GM21619 (cell line): Measurements from ENCODE around the gene JMY.

Experiments used
- ATAC-seq: cut with Tn5 transposase; IDR thresholded peaks from one replicate; pipeline ENCODE4 v1.9.1; 2021; ENCODE audit not compliant: unreplicated experiment

JMY gene

DNA sequence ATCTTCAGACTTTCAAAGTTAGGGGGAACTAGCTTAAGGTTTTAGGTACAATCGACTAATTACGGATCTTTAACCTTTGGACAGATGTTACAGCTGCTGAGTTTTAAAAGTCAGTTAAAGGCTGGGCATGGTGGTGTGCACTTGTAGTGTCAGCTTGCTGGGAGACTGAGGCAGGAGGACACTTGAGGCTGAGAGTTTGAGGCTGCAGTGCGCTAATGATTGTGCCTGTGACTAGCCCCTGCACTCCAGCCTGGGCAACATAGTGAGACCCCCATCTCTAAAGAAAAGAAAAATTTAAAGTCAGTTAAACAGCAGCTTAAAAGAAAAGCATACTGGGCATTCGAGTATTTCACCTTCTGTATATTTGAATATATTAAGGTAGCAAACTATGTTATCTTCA, 51.4 kb downstream of the JMY start:
- no peak for ATAC-seq

DNA sequence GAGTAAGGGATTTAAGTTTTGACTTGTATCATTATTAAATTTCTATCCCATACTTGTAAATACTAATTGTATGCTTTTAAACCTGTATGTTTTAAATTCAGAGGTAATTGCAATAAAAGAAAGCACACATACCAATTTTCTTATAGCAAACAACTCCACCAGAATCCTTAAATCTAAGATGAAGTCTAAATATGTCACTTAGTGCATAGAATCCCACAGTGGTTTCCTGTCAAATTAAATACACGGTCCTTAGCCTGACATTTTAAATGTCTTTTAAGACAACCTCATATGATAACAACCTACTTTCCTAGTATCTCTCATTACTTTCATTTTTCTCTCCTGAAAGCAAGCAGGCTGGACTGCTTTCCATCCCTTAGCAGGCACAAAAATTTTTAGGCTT, 52.0 kb downstream of the JMY start:
- no peak for ATAC-seq

DNA sequence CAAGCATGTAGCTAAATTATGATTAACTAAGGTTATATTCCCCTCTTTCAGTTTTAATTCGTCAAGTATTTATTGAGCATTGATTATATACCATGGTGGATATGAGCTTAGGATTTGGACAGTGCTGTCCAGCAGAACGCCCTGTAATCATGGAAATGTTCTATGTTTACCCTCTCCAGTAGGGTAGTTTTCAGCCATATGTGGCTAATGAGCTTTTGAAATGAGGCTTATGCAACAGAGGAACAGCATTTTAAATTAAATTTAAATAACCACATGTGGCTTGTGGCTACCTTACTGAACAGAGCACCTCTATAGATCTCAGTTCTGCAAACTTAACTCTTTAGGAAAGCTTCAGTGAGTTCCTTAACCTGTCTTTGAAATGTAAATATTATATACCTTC, 59.1 kb downstream of the JMY start:
- no peak for ATAC-seq

DNA sequence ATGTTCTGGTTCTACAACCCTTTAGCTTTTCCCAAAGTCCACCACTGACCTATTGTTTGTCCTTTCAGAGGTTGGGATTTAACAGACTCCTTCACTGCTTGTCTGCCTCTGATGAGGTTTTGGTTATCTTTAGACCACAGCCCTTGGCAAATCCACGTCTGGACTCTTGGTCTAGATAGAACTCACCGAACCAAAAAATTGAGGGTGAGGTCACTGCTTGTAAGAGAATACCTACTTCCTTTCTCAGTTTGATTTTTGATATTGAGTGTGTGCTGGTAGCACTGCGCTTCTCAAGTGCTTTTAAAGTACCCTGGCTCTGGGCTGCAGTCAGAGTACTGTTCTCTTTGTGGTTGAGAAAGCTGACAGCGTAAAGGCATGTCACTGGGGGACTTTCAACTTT, 61.7 kb downstream of the JMY start:
- ATAC-seq: no peak

DNA sequence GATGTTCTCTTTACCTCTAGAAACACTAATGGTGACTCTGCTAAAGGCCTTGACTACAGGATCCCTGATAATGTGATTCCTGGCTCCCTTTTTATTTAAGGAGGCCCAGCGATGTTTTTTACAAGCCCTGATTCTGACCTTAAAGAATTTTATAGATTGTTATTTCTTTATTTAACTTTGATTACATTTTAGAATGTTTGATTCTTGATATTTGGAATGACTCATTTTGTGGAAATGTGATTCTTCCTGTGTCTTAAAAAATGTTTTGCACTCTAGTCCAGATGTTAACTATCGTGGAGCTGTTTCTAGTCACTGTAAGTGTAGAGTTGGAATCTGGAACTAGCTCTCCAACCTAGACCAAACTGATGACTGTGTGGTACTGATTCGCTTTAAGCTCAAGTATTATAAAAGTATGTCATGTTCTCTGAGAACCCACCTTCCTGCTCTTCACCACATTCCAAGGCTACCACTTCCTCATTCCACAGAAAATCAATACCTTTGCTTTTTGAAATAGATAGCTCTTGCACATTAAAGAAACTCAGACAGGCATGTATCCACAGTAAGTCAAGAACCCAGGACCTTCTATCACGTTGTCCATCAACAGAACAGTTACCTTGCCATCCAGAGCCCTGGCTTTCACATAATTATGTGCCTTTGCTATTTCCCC, 65.2 kb downstream of the JMY start:
- no peak for ATAC-seq

DNA sequence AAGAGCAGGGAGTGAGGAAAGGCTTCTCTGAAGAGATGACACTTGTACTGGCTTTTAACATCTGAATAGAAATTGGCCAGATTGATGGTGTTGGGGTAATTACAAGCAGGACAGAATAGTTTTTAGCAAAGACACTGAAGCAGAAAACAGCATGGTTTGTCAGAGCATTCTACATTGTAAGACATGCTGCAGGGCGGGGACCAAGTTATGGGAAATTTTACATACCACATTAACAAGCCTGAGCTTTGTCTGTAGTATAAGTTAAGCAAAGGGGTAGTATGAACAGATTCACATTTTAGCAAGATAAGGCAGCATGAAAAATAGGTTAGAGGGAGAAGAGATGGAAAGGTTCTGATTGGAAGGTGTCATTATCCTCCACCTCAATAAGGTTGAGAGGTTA, 66.5 kb downstream of the JMY start:
- ATAC-seq: no peak

DNA sequence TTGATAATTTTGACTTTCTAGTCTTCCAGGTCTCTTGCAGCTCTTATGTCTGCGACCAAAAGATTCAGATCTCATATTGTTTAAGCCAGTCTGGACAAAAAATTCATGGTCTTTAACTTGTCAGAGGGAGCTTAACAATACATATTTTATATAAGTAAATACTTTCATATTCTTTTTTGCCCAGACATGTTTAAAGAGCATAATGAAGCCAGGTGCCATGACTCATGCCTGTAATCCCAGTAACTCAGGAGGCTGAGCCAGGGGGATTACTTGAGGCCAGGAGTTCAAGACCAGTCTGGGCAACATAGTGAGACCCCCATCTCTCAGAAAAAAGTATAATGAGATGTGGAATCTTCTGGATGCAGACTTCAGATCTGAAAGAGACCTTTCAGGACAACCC, 69.8 kb downstream of the JMY start:
- ATAC-seq: no peak

DNA sequence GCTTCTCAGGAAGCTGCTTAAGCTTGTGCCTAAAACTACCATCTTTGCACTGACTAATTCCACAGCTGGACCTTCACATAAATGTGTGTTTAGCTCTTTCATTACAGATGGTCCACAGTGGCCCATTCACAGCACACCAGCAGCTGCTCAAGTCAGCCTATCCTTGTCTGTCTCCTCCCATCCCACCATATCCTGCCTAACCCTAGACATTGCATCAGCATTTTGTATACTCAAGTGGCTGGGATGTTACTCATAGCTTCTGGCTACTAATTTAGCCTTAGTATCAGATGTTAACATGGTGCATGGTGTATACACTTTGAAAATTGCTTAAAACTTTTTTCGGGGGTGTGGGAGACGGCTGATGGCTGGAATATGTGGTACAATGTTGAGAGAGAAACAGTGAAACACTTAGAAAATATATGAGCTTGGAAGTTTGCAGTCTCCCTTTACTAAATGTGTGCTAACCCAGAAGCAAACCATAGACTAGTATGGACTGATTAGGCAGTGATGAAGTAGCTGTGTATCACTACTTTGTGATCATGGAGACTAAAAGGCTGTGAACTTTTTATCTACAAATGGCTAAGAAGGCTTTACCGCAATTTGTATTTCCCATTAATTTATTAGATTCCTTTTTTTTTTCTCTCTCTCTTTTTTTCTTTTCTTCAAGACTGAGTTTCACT, 83.1 kb downstream of the JMY start:
- ATAC-seq: no peak

DNA sequence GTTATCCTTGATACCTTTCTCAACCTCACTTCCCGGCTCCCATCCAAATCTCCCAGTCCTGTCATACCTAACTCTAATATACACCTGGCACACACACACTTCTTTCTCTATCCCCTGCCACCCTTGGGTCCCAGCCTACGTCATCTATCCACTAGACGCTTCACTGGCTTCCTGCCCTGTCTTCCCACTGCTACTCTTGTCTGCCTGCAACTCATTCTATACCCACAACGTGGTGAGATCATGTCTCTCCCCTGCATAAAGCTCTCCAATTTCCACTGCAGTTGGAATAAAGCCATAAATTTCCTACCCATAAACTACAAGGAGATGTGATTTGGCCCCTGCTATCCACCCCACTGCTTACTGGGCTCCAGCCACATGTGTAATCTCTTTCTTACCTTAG, 93.5 kb downstream of the JMY start:
- no peak for ATAC-seq

DNA sequence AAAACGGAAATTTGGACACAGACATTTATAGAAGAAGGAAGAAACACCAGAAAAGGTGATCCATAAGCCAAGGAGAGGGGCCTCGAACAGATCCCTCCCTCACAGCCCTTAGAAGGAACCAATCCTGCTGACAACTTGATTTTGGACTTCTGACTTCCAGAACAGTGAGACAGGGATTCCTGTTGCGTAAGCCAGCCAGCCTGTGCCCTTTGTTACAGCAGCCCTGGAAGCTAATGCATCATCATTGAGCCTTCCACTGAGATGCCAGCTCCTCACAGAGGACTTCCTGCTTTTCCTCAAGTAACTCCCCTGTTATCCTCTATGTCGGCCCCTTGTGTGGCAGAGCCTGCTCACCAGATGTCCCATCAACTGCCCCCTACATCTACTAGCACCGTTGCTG, 94.1 kb downstream of the JMY start:
- no peak for ATAC-seq

DNA sequence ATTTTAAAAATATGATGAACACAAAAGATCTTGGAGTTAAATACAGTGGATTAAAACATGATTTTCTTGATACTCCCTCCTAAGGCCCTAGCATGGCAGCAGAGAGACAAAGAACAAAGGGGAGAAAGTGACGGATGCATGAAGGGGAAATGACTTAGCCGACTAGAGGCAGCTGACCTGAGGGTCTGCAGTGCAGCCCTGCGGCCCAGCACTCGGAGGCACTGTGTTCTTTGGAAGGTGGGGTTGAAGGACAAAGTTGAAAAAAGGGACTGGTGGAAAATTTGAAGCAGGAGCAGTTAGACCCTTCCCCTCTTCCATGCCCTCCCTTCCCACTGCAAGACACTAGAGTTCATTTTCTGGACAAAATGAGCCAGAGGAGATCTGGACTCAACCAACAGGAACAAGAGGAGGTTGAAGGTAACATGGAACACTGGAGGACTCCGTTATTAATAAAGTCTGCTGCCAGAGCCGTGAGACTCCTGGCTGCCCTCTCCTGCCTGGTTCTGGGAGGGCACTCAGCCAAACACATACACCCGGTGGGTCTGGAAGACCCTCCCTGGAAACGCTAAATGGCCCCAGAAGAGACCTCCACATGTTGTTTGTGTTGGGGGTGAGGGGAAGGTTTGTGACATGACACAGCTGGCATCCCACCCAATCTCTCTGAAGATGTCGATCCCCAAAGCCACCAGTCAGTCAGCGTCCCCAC, 98.1 kb downstream of the JMY start:
- ATAC-seq: no peak

DNA sequence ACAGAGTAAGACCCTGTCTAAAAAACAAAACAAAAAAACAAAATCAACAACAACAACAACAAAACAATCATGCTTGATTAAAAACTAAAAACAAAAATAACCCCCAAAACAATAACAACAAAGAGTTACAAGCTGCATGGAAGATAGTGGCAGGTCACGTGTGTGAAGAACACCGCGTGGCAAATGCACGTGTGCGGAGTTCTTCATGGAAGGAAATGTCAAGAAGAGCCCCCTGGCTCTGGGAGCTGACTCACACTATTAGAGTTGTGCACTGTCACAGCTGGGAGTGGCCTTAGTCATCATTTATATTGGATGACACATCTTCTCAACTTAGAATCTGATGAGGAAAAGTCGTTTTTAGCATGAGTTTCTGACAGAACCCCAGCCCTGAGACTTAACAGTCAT, 110.5 kb downstream of the JMY start:
- ATAC-seq: no peak

DNA sequence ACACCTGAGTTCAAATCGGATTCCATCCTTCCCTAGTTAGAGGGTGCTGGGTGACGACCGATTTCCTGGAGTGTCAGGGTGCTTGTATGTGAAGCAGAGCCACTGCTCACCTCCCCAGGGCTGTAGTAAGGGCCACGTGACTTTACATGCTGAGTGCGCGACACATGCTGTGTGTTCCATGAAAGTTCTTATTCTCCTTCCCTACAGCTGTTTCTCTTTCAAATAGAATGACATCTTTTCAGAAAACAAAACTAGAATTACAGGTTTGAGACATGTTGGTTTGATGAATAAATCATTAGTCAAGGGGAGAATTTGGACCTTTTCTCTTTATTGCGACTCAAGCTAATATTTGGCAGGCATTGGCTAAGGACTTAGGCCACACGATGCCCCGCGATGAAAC, 113.1 kb downstream of the JMY start:
- ATAC-seq: no peak

DNA sequence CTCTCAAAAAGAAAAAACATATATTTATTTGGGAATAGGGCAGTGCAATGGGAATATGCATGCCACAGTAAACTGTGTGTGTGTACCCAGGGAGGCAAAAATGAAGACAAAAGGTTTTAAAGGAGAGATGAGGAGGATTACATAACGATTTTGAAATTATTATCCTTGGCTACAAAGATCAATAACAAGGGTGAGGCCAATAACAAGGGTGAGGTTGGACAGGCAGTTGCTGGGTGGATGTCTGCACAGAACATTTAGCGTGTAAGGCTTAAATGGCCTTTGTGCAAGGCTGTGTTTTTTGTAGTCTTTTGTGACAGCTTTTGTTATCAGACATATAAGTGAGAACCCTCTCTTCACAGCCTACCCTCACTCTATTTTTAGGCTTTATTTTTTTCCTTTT, 114.0 kb downstream of the JMY start:
- ATAC-seq: no peak

DNA sequence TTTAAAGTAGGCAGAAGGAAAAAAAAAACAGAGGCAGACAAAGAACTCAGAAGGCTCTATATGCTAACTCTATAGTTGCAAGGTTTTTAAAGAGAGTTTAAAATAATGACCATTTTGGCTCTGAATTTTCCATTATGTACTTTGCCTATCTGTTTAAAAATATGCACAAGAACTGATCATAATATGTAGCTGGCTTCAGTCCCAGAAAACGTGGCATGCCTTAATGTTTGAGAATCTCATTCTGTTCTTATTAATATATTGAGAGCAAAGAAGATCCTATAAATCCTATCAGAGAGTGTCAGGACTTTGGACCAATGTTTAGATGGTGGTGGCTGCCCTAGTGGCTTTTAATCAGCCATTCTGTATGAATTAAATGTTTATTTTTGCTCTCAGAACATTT, 121.5 kb downstream of the JMY start:
- no peak for ATAC-seq
